ENCODE results near the gene LAMC1.

Gene LAMC1

GRCh38 chr1:183081402-183082120 lies 58.3 kb downstream of the LAMC1 start:
- no peak for DNase-seq

GRCh38 chr1:183082650-183083049 lies 59.4 kb downstream of the LAMC1 start:
- no peak for DNase-seq

DNA sequence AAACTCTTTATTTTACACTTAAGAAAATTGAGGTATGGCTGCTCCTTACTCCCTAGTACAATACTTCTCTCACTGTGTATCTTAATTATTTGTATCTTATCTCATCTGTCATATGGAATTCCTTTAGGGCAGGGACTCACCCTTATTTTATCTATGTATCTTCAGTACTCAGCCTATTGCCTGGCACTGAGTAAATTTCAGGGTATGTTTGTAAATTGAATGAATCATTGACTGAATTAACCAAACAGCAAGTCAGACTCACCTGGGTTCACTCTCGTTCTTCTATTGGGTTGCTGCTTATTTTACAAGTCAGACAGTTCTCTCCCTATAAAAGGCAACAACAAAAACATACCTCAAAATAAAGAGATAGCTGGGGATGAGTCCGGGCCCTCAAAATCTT lies 63.8 kb downstream of the LAMC1 start:
- no peak for DNase-seq

DNA sequence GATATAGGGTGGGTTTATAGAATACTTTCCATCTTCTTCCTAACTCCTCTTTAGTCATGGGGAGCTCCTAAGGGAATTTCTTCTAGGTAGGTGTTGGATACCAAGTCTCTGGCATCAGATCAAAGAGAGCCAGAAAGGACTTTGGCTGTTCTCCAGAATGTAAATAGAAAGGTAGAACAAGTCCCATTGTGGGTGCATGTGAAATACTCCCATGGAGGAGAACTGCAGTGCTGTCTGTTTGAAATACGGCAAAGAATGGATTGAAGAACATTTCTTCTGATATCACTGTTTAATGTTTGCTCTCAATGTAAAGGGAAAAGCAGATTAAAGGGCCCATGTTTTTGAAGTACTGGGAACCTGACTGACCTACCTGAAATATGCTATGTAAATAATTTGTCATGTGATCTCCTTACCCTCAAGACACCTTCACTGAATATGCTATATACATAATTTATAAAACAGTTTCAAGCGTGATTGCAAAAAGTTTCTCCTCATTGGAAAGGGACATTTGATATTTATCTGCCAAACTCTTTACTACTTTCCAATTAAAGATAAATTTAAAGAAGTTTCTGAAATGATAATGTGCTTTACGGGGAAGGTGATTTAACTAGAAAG lies 65.9 kb downstream of the LAMC1 start:
- DNase-seq, result peak; percentile 85

GRCh38 chr1:183090391-183091006 lies 67.3 kb downstream of the LAMC1 start:
- DNase-seq, result peak; percentile 89

GRCh38 chr1:183091181-183091580 lies 68.0 kb downstream of the LAMC1 start:
- no peak for DNase-seq

GRCh38 chr1:183092350-183092749 lies 69.1 kb downstream of the LAMC1 start:
- DNase-seq, result no peak

DNA sequence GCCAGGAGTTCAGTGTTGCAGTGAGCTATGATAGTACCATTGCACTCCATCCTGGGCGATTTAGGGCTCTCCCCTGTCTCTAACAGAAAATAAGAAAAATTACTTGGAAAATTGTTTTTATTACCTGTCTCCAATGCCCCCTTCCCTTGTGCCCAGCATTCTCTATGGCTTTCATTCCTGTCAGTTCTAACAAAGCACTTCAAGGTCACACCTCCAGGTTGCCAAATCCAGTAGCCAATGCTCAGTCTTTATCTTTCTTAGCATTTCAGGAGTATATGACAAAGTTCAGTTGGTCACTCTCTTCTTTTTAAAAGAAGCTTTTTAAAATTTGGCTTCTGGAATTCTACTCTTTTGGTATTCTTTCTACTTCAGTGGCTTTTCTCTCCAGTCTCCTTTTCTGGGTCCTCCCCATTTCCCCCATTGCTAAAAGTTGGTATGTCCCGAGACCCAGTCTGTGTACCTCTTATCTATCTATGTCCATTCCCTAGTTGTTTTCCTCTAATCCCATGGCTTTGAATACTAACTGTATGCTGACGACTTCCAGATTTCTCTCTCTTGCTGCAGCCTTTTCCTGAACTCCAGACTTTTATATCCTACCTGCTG lies 69.9 kb downstream of the LAMC1 start:
- DNase-seq, result no peak

GRCh38 chr1:183093786-183094298 lies 70.6 kb downstream of the LAMC1 start:
- DNase-seq, result no peak

DNA sequence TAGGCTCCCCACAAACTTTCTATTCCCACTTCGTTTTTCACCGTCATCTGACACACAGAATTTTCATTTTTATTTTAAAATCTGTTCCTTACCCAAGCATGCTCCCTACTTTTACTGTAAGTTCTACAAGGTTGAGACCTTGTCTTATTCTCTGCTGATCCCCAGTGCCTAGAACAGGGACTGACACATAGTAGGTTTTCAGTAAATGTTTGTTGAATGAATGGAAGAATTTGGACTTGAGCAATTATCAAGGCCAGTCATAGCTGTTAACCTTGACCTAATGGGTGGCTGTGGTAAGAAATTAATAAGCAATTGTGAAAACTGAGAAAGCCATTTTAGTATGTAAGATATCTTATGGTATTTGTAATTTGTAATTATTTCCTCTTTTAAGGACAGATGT lies 71.1 kb downstream of the LAMC1 start:
- DNase-seq, result no peak

GRCh38 chr1:183096351-183096750 lies 73.1 kb downstream of the LAMC1 start:
- no peak for DNase-seq

- peak; percentile 44 for DNase-seq
Measured at GRCh38 chr1:183096894-183097293, 73.7 kb downstream of the LAMC1 start.

GRCh38 chr1:183097438-183098051 lies 74.3 kb downstream of the LAMC1 start:
- peak; percentile 72 for DNase-seq

DNA sequence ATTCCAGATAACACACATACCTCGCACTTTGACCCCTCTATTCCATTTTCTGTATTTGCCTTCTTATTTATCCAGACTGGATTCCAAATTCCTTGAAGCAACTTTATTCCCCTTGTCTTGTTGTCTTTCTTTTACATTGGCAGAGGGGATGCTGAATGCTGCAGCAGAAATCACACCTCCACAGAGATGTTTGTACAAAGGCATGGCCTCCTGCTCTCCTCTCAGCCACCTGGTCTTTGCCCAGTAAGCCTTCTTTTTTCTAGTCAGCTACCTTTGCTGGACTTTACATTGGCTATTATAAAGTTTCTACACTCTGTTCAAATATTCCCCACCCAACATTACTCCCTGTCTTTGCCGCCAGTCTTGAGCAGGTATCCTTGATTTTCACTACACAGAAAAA lies 75.1 kb downstream of the LAMC1 start:
- no peak for DNase-seq

- DNase-seq, result no peak
Measured at GRCh38 chr1:183100361-183100974, 77.2 kb downstream of the LAMC1 start.

- DNase-seq, result no peak
Measured at GRCh38 chr1:183101081-183101480, 77.9 kb downstream of the LAMC1 start.

GRCh38 chr1:183101841-183102276 lies 78.6 kb downstream of the LAMC1 start:
- no peak for DNase-seq

- DNase-seq, result no peak
Measured at GRCh38 chr1:183103147-183103546, 79.9 kb downstream of the LAMC1 start.

DNA sequence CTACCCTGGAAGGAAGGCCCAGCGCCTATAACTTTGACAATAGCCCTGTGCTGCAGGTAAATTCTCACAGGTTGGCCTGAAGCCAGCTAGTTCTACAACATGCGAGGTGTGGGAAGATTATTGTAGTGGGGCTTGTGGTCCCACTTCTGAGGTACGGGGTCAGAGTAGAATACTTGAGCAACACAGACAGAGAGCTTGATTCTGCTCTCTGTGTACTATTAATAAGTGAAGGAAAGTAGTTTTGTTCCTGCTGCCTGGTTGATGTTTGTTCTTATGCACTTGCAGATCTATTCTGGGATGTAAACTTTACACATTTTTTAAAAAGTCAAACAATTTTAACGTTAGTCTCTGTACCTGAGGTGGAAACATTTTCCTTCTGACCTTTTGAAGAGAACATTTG lies 80.4 kb downstream of the LAMC1 start:
- no peak for DNase-seq

DNA sequence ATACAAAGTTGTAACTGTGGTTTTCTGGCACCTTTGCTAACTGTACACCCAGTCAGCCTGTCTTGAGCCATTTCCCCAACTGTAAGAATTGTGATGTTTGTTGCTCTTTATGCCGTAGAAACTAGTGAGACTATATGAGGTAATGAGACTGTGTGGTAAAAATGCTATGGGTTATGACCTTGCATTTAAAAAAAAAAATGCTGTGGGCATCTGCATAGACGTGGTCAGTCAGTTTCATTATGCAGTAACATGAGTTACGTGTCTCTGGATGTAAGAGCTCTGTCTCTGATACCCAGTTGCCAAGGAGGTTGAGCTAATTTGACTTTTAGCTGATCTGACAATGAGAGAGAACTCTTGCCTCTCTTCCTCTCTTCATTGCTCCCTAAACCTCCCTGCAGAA lies 82.2 kb downstream of the LAMC1 start:
- DNase-seq, result no peak

- DNase-seq, result no peak
Measured at GRCh38 chr1:183106166-183106565, 82.9 kb downstream of the LAMC1 start.

DNA sequence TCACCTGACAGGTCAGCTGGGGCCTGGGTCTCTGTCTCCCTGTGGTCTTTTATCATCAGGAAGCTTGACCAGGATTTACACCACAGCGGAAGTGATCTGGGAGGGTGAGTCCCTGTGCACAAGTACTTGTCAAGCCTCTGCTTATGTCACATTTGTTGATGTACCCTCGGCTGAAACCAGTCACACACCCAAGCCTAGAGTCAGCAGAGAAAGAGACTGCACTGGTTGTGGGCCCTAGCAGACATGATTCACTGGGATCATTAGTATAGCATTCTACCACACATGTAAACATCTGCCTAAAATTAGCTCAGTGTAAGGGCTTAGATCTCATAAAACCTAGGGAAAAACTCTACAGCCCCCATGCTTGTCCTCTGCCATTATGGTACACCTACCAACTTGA lies 83.5 kb downstream of the LAMC1 start:
- DNase-seq, result no peak

Measured in NCI-H2171 treated with DMSO at 0.1 percent for 48 hours (cell line).